CD14-positive monocyte (primary cell): Measurements from ENCODE around the gene CDK19. TPM values are rescaled to one million over a fixed set of nuclear protein-coding genes. Genes with fewer than 3 reads are reported as not detected.

Source experiments
- DNase-seq, 3 donors: peaks; one replicate each; pipeline ENCODE4 v3.0.0-alpha.2; 2011 to 2022
- H2AFZ ChIP-seq: 2 replicates; pipeline ENCODE4 v1.6.0; 2012; ENCODE audit warnings: mild to moderate bottlenecking, low read depth, low read length, inconsistent platforms; ENCODE audit not compliant: insufficient read depth, poor library complexity, severe bottlenecking
- H3K27ac ChIP-seq, 2 donors: 1 replicate in 1 of 2; 2 replicates in 1 of 2; pipeline ENCODE4 v1.5.1; 2012 to 2013; ENCODE audit warnings: low read length in 2 of 2, control low read depth in 1 of 2, inconsistent platforms in 1 of 2, low read depth in 1 of 2, mild to moderate bottlenecking in 1 of 2
- H3K27me3 ChIP-seq, 2 donors: one replicate each; pipeline versions ENCODE4 v1.6.0 to v1.6.1; 2011 to 2013; ENCODE audit warnings: low read length in 2 of 2; ENCODE audit not compliant: control insufficient read depth in 2 of 2, insufficient read depth in 2 of 2
- H3K36me3 ChIP-seq, 2 donors: replicated peaks in 1 of 2; 1 replicate in 1 of 2; 2 replicates in 1 of 2; pipeline versions ENCODE4 v1.5.1 to v1.6.1; 2012 to 2013; ENCODE audit warnings: low read length in 2 of 2, control low read depth in 1 of 2, inconsistent platforms in 1 of 2, mild to moderate bottlenecking in 1 of 2; ENCODE audit not compliant: insufficient read depth in 2 of 2, control insufficient read depth in 1 of 2
- H3K4me1 ChIP-seq, 2 donors: 1 replicate in 1 of 2; 2 replicates in 1 of 2; pipeline versions ENCODE4 v1.5.1 to v1.6.1; 2012 to 2013; ENCODE audit warnings: low read length in 2 of 2, control low read depth in 1 of 2, inconsistent platforms in 1 of 2, mild to moderate bottlenecking in 1 of 2, moderate library complexity in 1 of 2; ENCODE audit not compliant: insufficient read depth in 2 of 2, control insufficient read depth in 1 of 2
- H3K4me2 ChIP-seq: replicated peaks from 2 replicates; pipeline ENCODE3; 2012; ENCODE audit warnings: low read length, moderate library complexity, mild to moderate bottlenecking; ENCODE audit not compliant: poor library complexity, severe bottlenecking; ENCODE audit errors: extremely low read depth
- H3K4me3 ChIP-seq, 3 experiments: fragments of 200-600 bp in 1 of 3; sonication (generic) in 1 of 3; replicated peaks in 1 of 3; 1 replicate in 2 of 3; 2 replicates in 1 of 3; pipeline ENCODE4 v1.5.1; 2011 to 2013; ENCODE audit warnings: low read length in 3 of 3, mild to moderate bottlenecking in 3 of 3, control low read depth in 2 of 3, low read depth in 2 of 3, inconsistent platforms in 1 of 3, moderate library complexity in 1 of 3
- H3K79me2 ChIP-seq: 2 replicates; pipeline ENCODE4 v1.6.0; 2012; ENCODE audit warnings: mild to moderate bottlenecking, control low read depth, inconsistent platforms, low read length, moderate library complexity; ENCODE audit not compliant: insufficient read depth
- H3K9ac ChIP-seq: 2 replicates; pipeline ENCODE4 v1.6.0; 2017; ENCODE audit warnings: low read length, mild to moderate bottlenecking; ENCODE audit not compliant: insufficient read depth, poor library complexity, severe bottlenecking
- H3K9me3 ChIP-seq, 2 donors: replicated peaks in 1 of 2; 1 replicate in 1 of 2; 2 replicates in 1 of 2; pipeline versions ENCODE4 v1.5.1 to v1.6.1; 2012 to 2013; ENCODE audit warnings: low read length in 2 of 2, control low read depth in 1 of 2; ENCODE audit not compliant: control insufficient read depth in 1 of 2, insufficient read depth in 1 of 2
- H4K20me1 ChIP-seq: 2 replicates; pipeline ENCODE4 v1.6.0; 2012; ENCODE audit warnings: mild to moderate bottlenecking, low read length, control low read depth, moderate library complexity; ENCODE audit not compliant: insufficient read depth
- H3K27ac Mint-ChIP-seq, 7 donors: one replicate each; pipeline ENCODE4 v1.8.0; 2020; ENCODE audit warnings: mild to moderate bottlenecking in 7 of 7, mixed read lengths in 7 of 7, moderate library complexity in 6 of 7, inconsistent platforms in 2 of 7
- H3K27me3 Mint-ChIP-seq, 3 donors: one replicate each; pipeline ENCODE4 v1.8.0; 2021 to 2022; ENCODE audit warnings: low read depth in 3 of 3, mild to moderate bottlenecking in 3 of 3, mixed read lengths in 3 of 3, moderate library complexity in 3 of 3, inconsistent platforms in 1 of 3
- H3K36me3 Mint-ChIP-seq, 2 donors: one replicate each; pipeline ENCODE4 v1.8.0; 2020; ENCODE audit warnings: mixed read lengths in 2 of 2, inconsistent platforms in 1 of 2, mild to moderate bottlenecking in 1 of 2
- H3K4me1 Mint-ChIP-seq: one replicate; pipeline ENCODE4 v1.8.0; 2020; ENCODE audit warnings: mild to moderate bottlenecking, mixed read lengths
- H3K4me3 Mint-ChIP-seq, 2 donors: one replicate each; pipeline ENCODE4 v1.8.0; 2020; ENCODE audit warnings: mild to moderate bottlenecking in 2 of 2, mixed read lengths in 2 of 2, moderate library complexity in 1 of 2
- H3K9me3 Mint-ChIP-seq, 7 donors: one replicate each; pipeline ENCODE4 v1.8.0; 2020 to 2022; ENCODE audit warnings: mixed read lengths in 7 of 7, mild to moderate bottlenecking in 6 of 7, moderate library complexity in 6 of 7, inconsistent platforms in 2 of 7
- WGBS: methylation state at CpG from one replicate; pipeline ENCODE4 v1.1.5; 2013; ENCODE audit warnings: missing lambda C conversion rate; ENCODE audit not compliant: insufficient coverage; 5-methylcytosine and 5-hydroxymethylcytosine counted together
- intact Hi-C, 2 donors: fragments of 100-400 bp; cut with micrococcal nuclease; formaldehyde crosslinking; loops; one replicate each; pipeline versions ENCODE4 v1.15.0 to v1.15.1; 2023
- polyA plus RNA-seq, 3 donors: library from polyadenylated mRNA; depleted of rRNA in 1 of 3; unstranded in 2 of 3; stranded (reverse) in 1 of 3; fragments of 300-500 nt in 2 of 3; fragments of >200 nt in 1 of 3; fragmentation: Illumina TruSeq in 2 of 3; gene quantifications; 1 replicate in 2 of 3; 2 replicates in 1 of 3; pipeline ENCODE4 v1.2.3, GENCODE V29; 2012 to 2021
- TF ChIP-seq, protein P1 (sequence below): fragments of 200-600 bp; IDR thresholded peaks from one replicate; pipeline ENCODE4 v1.8.0; 2022; ENCODE audit warnings: antibody characterized with exemption, mild to moderate bottlenecking

Gene CDK19
- polyA plus RNA-seq, 3 donors = 2.7 to 12.0 (median 3.9) TPM

DNA sequence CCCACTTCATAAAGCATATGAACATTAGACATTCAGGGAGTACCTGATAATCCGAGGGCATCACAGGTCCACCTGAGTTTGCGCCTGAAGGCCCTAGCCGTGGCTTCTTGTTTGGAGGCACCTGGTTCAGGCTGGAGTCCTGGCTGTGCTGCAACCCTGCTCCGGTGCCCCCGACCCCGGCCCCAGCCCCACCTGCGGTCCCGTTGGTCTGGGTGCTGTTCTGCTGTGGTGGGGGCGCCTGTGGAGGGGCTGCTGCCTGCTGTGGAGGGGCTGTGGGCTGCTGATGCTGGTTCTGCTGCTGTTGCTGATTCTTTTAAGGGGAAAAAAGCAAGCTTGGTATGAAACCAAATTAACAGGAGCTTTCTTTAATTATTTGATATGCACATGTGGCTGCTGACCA is 194.2 kb downstream of the CDK19 start:
- TF ChIP-seq, protein P1, sequence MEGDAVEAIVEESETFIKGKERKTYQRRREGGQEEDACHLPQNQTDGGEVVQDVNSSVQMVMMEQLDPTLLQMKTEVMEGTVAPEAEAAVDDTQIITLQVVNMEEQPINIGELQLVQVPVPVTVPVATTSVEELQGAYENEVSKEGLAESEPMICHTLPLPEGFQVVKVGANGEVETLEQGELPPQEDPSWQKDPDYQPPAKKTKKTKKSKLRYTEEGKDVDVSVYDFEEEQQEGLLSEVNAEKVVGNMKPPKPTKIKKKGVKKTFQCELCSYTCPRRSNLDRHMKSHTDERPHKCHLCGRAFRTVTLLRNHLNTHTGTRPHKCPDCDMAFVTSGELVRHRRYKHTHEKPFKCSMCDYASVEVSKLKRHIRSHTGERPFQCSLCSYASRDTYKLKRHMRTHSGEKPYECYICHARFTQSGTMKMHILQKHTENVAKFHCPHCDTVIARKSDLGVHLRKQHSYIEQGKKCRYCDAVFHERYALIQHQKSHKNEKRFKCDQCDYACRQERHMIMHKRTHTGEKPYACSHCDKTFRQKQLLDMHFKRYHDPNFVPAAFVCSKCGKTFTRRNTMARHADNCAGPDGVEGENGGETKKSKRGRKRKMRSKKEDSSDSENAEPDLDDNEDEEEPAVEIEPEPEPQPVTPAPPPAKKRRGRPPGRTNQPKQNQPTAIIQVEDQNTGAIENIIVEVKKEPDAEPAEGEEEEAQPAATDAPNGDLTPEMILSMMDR = no peak
- Histone ChIP-seq H3K27ac (no peak overlapping the region), H3K27me3 (no peaks in the 10 kb centered on the region), H3K9ac (no peak overlapping the region), H3K4me1 (peaks cover 7 to 8% of the 10 kb centered on the region in 2 donors), H3K36me3 (peaks cover 52 to 80% of the 10 kb centered on the region in 2 donors), H3K9me3 (no peaks in the 10 kb centered on the region), H3K79me2 (no peaks in the 10 kb centered on the region), H3K4me3 (no peak overlapping the region), H4K20me1 (no peaks in the 10 kb centered on the region), H3K4me2 (no peak overlapping the region), H2AFZ (no peak overlapping the region)
- DNase-seq = no peak
- Mint-ChIP-seq H3K4me1 (peaks cover 5% of the 10 kb centered on the region), H3K27ac (no peak overlapping the region), H3K9me3 (no peaks in the 10 kb centered on the region), H3K4me3 (no peak overlapping the region), H3K36me3 (peaks cover 70 to 78% of the 10 kb centered on the region in 2 donors), H3K27me3 (no peaks in the 10 kb centered on the region)
- WGBS = 100% methylated on average over 7 of the region's 9 CpGs
- intact Hi-C loops = no loop called here

DNA sequence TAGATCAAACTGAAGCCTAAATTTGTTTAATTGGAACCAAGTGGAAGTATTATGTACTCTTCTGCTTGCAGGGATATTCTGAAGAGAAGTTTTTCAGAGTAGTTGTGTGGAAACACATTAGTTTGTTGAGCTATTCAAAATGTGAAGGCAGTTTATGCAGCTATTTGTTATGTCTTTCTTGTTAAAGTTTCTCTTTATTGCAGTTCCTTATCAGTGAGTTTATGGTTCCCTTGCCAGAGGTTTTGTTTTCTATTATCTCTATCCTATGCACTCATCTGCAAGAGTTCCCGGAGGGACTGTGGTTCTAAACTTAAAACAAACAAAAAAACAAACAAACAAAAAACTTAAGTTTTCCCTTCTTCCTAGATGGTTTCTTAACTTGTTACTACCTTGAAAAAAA is 195.2 kb downstream of the CDK19 start:
- WGBS = no CpG with 5 or more reads among the region's 1 CpG
- Histone ChIP-seq H3K4me1 (peaks cover 7 to 8% of the 10 kb centered on the region in 2 donors), H3K27me3 (no peaks in the 10 kb centered on the region), H4K20me1 (no peaks in the 10 kb centered on the region), H3K36me3 (peaks cover 52 to 81% of the 10 kb centered on the region in 2 donors), H3K79me2 (no peaks in the 10 kb centered on the region), H2AFZ (no peak overlapping the region), H3K4me3 (no peak overlapping the region), H3K9me3 (no peaks in the 10 kb centered on the region), H3K9ac (no peak overlapping the region), H3K4me2 (no peak overlapping the region), H3K27ac (no peak overlapping the region)
- Mint-ChIP-seq H3K27ac (no peak overlapping the region), H3K4me3 (no peak overlapping the region), H3K27me3 (no peaks in the 10 kb centered on the region), H3K4me1 (peaks cover 8% of the 10 kb centered on the region), H3K9me3 (no peaks in the 10 kb centered on the region), H3K36me3 (peaks cover 69 to 78% of the 10 kb centered on the region in 2 donors)
- intact Hi-C loops = no loop called here
- DNase-seq = no peak
- TF ChIP-seq, protein P1 = no peak
